HepG2 (cell line): Measurements from ENCODE around the gene CAPN15. TPM values are rescaled to one million over a fixed set of nuclear protein-coding genes. Genes with fewer than 3 reads are reported as not detected.

ENCODE experiments used
- CBFB ChIP-seq: sonication (generic); formaldehyde crosslinking; IDR thresholded peaks from 2 replicates; pipeline ENCODE4 v1.4.0; 2020; ENCODE audit warnings: missing genetic modification reagents
- CHD4 ChIP-seq: fragments of 200-600 bp; sonication (generic); IDR thresholded peaks from 2 replicates; pipeline ENCODE4 v1.7.0; 2017; ENCODE audit warnings: mild to moderate bottlenecking, low read length, borderline replicate concordance
- ELF4 ChIP-seq: sonication (generic); formaldehyde crosslinking; IDR thresholded peaks from 2 replicates; pipeline ENCODE4 v1.5.0; 2020; ENCODE audit warnings: missing genetic modification reagents, mild to moderate bottlenecking, moderate library complexity, borderline replicate concordance
- HNRNPUL1 ChIP-seq: fragments of 200-400 bp; formaldehyde crosslinking; IDR thresholded peaks from 2 replicates; pipeline ENCODE4 v1.6.1; 2017; ENCODE audit warnings: low read depth, mild to moderate bottlenecking, low read length, moderate library complexity
- HOXA3 ChIP-seq: sonication (generic); formaldehyde crosslinking; IDR thresholded peaks from 2 replicates; pipeline ENCODE4 v1.5.0; 2020; ENCODE audit warnings: missing genetic modification reagents
- IRF2 ChIP-seq: IDR thresholded peaks from 2 replicates; pipeline ENCODE4 v1.6.1; 2018; ENCODE audit warnings: missing genetic modification reagents, missing compliant biosample characterization
- KMT2A ChIP-seq: sonication (generic); formaldehyde crosslinking; IDR thresholded peaks from 2 replicates; pipeline ENCODE4 v1.4.0; 2020; ENCODE audit warnings: missing genetic modification reagents
- MAF1 ChIP-seq: sonication (generic); formaldehyde crosslinking; IDR thresholded peaks from 2 replicates; pipeline ENCODE4 v1.5.0; 2020; ENCODE audit warnings: missing genetic modification reagents, borderline replicate concordance
- POLR2G ChIP-seq: fragments of 200-400 bp; formaldehyde crosslinking; IDR thresholded peaks from 2 replicates; pipeline ENCODE4 v1.6.1; 2018; ENCODE audit warnings: mild to moderate bottlenecking, low read depth, low read length, moderate library complexity
- SIX4 ChIP-seq: sonication (generic); formaldehyde crosslinking; IDR thresholded peaks from 2 replicates; pipeline ENCODE4 v1.4.0; 2020; ENCODE audit warnings: missing genetic modification reagents
- SOX5 ChIP-seq: IDR thresholded peaks from 2 replicates; pipeline ENCODE4 v1.6.1; 2016; ENCODE audit warnings: borderline replicate concordance
- ZMYM2 ChIP-seq: sonication (generic); formaldehyde crosslinking; IDR thresholded peaks from 2 replicates; pipeline ENCODE4 v1.8.0; 2022; ENCODE audit warnings: mild to moderate bottlenecking, missing genetic modification reagents
- ZMYM4 ChIP-seq: sonication (generic); formaldehyde crosslinking; IDR thresholded peaks from 2 replicates; pipeline ENCODE4 v1.8.1; 2023; ENCODE audit warnings: mild to moderate bottlenecking, missing genetic modification reagents
- ZNF296 ChIP-seq: sonication (generic); formaldehyde crosslinking; conservative IDR thresholded peaks from 2 replicates; pipeline ENCODE4 v1.5.0; 2020; ENCODE audit warnings: mild to moderate bottlenecking, missing genetic modification reagents
- ZNF589 ChIP-seq: sonication (generic); formaldehyde crosslinking; conservative IDR thresholded peaks from 2 replicates; pipeline ENCODE4 v1.8.0; 2022; ENCODE audit warnings: mild to moderate bottlenecking, moderate library complexity, missing genetic modification reagents
- ZNF713 ChIP-seq: sonication (generic); formaldehyde crosslinking; IDR thresholded peaks from 2 replicates; pipeline ENCODE4 v1.4.0; 2020; ENCODE audit warnings: mild to moderate bottlenecking, missing genetic modification reagents
- ZNF782 ChIP-seq: sonication (generic); formaldehyde crosslinking; IDR thresholded peaks from 2 replicates; pipeline ENCODE4 v1.4.0; 2020; ENCODE audit warnings: missing genetic modification reagents, mild to moderate bottlenecking, borderline replicate concordance
- polyA plus RNA-seq, 8 experiments: library from polyadenylated mRNA; depleted of rRNA in 3 of 8; stranded (reverse) in 7 of 8; unstranded in 1 of 8; fragments of >200 nt; fragmentation: Illumina TruSeq in 4 of 8; extraction: Trizol in 4 of 8; gene quantifications; 2 replicates each; pipeline versions ENCODE4 v1.2.1 to v1.2.3, GENCODE V29; 2011 to 2016; ENCODE audit warnings: low read depth in 4 of 8, missing spikeins in 1 of 8, mixed read lengths in 1 of 8; ENCODE audit not compliant: insufficient read depth in 1 of 8
- total RNA-seq, 5 experiments: library from RNA; depleted of rRNA; stranded (reverse); fragments of >200 nt; fragmentation: Illumina TruSeq; extraction: Trizol; gene quantifications; 2 replicates each; pipeline ENCODE4 v1.2.3, GENCODE V29; 2016; ENCODE audit warnings: low read depth in 1 of 5
- TF ChIP-seq, protein P1 (sequence below): sonication (generic); formaldehyde crosslinking; IDR thresholded peaks from 2 replicates; pipeline ENCODE4 v1.8.1; 2023; ENCODE audit warnings: mild to moderate bottlenecking, inconsistent platforms, moderate library complexity, missing genetic modification reagents, borderline replicate concordance
- TF ChIP-seq, protein P2 (sequence below): sonication (generic); formaldehyde crosslinking; conservative IDR thresholded peaks from 2 replicates; pipeline ENCODE4 v1.8.0; 2022; ENCODE audit warnings: missing genetic modification reagents
- TF ChIP-seq, protein P3 (sequence below): sonication (generic); formaldehyde crosslinking; IDR thresholded peaks from 2 replicates; pipeline ENCODE4 v1.5.1; 2020; ENCODE audit warnings: mild to moderate bottlenecking, missing genetic modification reagents
- TF ChIP-seq, protein P4 (sequence below): IDR thresholded peaks from 2 replicates; pipeline ENCODE4 v1.6.1; 2012; ENCODE audit warnings: low read depth, low read length, improper control_type of control experiment
- TF ChIP-seq, protein P5 (sequence below): sonication (generic); formaldehyde crosslinking; IDR thresholded peaks from 2 replicates; pipeline ENCODE4 v1.8.0; 2022; ENCODE audit warnings: missing genetic modification reagents, low read depth, mild to moderate bottlenecking, borderline replicate concordance

Gene CAPN15
- total and polyA plus RNA-seq, 2 of the 13 experiments (the other 11 are each of a cell fraction or from before 2014, with no cell fraction given) = 14.9 to 24.5 TPM

DNA sequence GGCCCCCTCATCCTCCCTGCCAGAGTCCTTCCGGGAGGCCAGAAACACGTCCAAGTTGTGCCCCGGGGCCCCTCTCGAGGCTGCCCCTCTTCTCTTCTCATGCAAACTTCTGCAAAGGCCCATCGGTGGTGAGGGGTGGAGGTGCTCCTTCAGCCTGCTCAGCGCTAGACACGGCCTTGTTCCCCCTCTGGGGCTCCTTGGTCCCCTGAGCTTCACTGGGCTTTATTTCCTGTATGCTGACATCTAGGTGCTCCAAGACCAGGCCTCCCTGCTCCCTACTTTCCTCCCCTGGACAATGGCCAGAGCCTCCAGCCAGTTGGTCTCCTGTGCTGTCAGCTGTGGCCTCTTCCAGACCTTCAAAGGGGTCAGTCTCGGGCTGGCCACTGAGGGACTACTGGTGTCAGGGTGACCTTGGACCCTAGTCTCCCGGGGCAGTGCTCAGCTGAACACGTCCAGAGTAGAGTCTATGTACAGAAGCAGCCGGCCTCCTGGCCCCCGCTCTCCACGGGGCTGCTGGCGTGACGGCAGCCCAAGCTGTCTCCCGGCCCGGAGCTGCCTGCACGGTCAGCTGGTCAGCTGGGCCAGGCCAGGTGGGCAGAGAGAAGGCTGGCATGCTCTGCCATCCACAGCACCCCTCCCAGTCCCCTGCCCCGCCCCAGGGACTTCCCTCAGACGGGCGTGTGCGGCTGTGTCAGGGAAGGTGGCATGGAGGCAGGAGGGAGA is 30.9 kb downstream of the CAPN15 start (continued):
- TF ChIP-seq HNRNPUL1 (no peak), ZMYM2 (peak; percentile 95), MAF1 (no peak), SOX5 (CRISPR knock-in tag) (peak; percentile 83), IRF2 (peak; percentile 71; the same call in 1 of the 2 replicates), POLR2G (no peak), KMT2A (CRISPR knock-in tag) (peak; percentile 58; the same call in 1 of the 2 replicates), ZNF589 (CRISPR knock-in tag) (no peak), ZNF782 (CRISPR knock-in tag) (no peak), HOXA3 (CRISPR knock-in tag) (peak; percentile 80; the same call in 1 of the 2 replicates), ZMYM4 (CRISPR knock-in tag) (peak; percentile 34; the same call in 1 of the 2 replicates), SIX4 (CRISPR knock-in tag) (no peak), ELF4 (no peak), ZNF296 (CRISPR knock-in tag) (peak; percentile 99), CBFB (CRISPR knock-in tag) (no peak), CHD4 (no peak), ZNF713 (CRISPR knock-in tag) (no peak)
- TF ChIP-seq, protein P1, sequence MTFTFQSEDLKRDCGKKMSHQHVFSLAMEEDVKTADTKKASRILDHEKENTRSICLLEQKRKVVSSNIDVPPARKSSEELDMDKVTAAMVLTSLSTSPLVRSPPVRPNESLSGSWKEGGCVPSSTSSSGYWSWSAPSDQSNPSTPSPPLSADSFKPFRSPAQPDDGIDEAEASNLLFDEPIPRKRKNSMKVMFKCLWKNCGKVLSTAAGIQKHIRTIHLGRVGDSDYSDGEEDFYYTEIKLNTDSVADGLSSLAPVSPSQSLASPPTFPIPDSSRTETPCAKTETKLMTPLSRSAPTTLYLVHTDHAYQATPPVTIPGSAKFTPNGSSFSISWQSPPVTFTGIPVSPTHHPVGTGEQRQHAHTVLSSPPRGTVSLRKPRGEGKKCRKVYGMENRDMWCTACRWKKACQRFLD (CRISPR knock-in tag) = no peak
- TF ChIP-seq, protein P2, sequence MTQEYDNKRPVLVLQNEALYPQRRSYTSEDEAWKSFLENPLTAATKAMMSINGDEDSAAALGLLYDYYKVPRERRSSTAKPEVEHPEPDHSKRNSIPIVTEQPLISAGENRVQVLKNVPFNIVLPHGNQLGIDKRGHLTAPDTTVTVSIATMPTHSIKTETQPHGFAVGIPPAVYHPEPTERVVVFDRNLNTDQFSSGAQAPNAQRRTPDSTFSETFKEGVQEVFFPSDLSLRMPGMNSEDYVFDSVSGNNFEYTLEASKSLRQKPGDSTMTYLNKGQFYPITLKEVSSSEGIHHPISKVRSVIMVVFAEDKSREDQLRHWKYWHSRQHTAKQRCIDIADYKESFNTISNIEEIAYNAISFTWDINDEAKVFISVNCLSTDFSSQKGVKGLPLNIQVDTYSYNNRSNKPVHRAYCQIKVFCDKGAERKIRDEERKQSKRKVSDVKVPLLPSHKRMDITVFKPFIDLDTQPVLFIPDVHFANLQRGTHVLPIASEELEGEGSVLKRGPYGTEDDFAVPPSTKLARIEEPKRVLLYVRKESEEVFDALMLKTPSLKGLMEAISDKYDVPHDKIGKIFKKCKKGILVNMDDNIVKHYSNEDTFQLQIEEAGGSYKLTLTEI (CRISPR knock-in tag) = no peak
- TF ChIP-seq, protein P3, sequence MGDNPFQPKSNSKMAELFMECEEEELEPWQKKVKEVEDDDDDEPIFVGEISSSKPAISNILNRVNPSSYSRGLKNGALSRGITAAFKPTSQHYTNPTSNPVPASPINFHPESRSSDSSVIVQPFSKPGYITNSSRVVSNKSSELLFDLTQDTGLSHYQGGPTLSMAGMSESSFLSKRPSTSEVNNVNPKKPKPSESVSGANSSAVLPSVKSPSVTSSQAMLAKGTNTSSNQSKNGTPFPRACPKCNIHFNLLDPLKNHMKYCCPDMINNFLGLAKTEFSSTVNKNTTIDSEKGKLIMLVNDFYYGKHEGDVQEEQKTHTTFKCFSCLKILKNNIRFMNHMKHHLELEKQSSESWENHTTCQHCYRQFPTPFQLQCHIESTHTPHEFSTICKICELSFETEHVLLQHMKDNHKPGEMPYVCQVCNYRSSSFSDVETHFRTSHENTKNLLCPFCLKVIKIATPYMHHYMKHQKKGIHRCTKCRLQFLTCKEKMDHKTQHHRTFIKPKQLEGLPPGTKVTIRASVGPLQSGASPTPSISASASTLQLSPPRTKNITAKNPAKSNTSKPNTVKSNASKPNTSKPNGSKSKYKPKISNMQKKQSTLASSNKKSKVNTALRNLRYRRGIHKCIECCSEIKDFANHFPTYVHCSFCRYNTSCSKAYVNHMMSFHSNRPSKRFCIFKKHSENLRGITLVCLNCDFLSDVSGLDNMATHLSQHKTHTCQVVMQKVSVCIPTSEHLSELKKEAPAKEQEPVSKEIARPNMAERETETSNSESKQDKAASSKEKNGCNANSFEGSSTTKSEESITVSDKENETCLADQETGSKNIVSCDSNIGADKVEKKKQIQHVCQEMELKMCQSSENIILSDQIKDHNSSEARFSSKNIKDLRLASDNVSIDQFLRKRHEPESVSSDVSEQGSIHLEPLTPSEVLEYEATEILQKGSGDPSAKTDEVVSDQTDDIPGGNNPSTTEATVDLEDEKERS (CRISPR knock-in tag) = no peak; the same call in 1 of the 2 replicates
- TF ChIP-seq, protein P4, sequence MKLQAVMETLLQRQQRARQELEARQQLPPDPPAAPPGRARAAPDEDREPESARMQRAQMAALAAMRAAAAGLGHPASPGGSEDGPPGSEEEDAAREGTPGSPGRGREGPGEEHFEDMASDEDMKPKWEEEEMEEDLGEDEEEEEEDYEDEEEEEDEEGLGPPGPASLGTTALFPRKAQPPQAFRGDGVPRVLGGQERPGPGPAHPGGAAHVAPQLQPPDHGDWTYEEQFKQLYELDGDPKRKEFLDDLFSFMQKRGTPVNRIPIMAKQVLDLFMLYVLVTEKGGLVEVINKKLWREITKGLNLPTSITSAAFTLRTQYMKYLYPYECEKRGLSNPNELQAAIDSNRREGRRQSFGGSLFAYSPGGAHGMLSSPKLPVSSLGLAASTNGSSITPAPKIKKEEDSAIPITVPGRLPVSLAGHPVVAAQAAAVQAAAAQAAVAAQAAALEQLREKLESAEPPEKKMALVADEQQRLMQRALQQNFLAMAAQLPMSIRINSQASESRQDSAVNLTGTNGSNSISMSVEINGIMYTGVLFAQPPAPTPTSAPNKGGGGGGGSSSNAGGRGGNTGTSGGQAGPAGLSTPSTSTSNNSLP = no peak
- TF ChIP-seq, protein P5, sequence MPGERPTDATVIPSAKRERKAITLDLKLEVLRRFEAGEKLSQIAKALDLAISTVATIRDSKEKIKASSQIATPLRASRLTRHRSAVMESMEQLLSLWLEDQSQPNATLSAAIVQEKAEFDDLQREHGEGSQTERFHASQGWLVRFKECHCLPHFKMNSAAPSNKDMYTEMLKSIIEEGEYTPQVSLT = no peak
